ENCODE data around the gene SUPT4H1. TPM values are rescaled to one million over a fixed set of nuclear protein-coding genes. Genes with fewer than 3 reads are reported as not detected.

The SUPT4H1 gene
- total and polyA plus RNA-seq, 2 of the 4 experiments (the other 2 are of a cell fraction): 51.6 to 129 TPM

GRCh38 chr17:58336456-58337209 lies 15.4 kb downstream of the SUPT4H1 start:
- Histone ChIP-seq H3K27me3 (ENCODE audit: control insufficient read depth, insufficient read depth, low read length) (no peaks in the 10 kb centered on the region), H3K18ac (ENCODE audit: low read depth, low read length) (peak overlapping the region; percentile 99), H3K14ac (replicated peaks; ENCODE audit: low read depth, low read length) (peak overlapping the region; percentile 99), H3K27ac (ENCODE audit: insufficient read depth, low read length) (peak overlapping the region; percentile 95), H3K4ac (ENCODE audit: low read depth, low read length) (peak overlapping the region; percentile 100), H3K4me2 (ENCODE audit: low read depth, low read length) (no peak overlapping the region), H3K9ac (ENCODE audit: low read depth, low read length) (peak overlapping the region; percentile 83; the same call in 1 of the 2 replicates), H4K20me1 (ENCODE audit: insufficient read depth, low read length) (no peaks in the 10 kb centered on the region), H3K23ac (ENCODE audit: low read depth, low read length) (peak overlapping the region; percentile 57), H4K8ac (ENCODE audit: low read depth in 2 of 2, low read length in 2 of 2) (peak overlapping the region; percentile 93 to 98), H3K79me1 (ENCODE audit: low read depth in 1 of 2, low read length in 2 of 2) (peaks cover 12 to 24% of the 10 kb centered on the region in 2 experiments), H2BK120ac (ENCODE audit: low read depth, low read length) (peak overlapping the region; percentile 98), H3K36me3 (ENCODE audit: control insufficient read depth, insufficient read depth, low read length) (no peaks in the 10 kb centered on the region), H4K91ac (ENCODE audit: insufficient read depth, low read depth, low read length) (peak overlapping the region; percentile 98), H3K9me3 (ENCODE audit: control insufficient read depth, insufficient read depth, low read length) (no peaks in the 10 kb centered on the region), H2BK20ac (ENCODE audit: low read depth, low read length) (peak overlapping the region; percentile 94), H2AK5ac (ENCODE audit: low read depth, low read length) (peak overlapping the region; percentile 100), H3K9me1 (ENCODE audit: insufficient read depth, low read length) (peaks cover 34% of the 10 kb centered on the region), H2BK15ac (ENCODE audit: low read depth, low read length) (peak overlapping the region; percentile 100; the same call in 2 of the 3 replicates), H3K4me3 (ENCODE audit: insufficient read depth, low read depth, low read length) (no peak overlapping the region), H3K56ac (ENCODE audit: extremely low read depth, insufficient read depth, low read length) (peak overlapping the region; percentile 92), H3K4me1 (ENCODE audit: control insufficient read depth, insufficient read depth, low read length) (peaks cover 38% of the 10 kb centered on the region), H2AK9ac (replicated peaks; ENCODE audit: low read depth, low read length, poor library complexity) (peak overlapping the region; percentile 98), H4K5ac (ENCODE audit: low read depth, low read length) (peak overlapping the region; percentile 100), H2AFZ (replicated peaks; ENCODE audit: low read length, poor library complexity) (peak overlapping the region; percentile 84), H2BK5ac (ENCODE audit: low read depth, low read length, poor library complexity, severe bottlenecking) (peak overlapping the region; percentile 95)
- DNase-seq: peak; percentile 38
- TF ChIP-seq USF2 (IDR thresholded peaks at IDR 0.05; ENCODE audit: low read depth, low read length) (no peak), MAFK (IDR thresholded peaks at IDR 0.05; ENCODE audit: low read depth, low read length) (no peak), RAD21 (IDR thresholded peaks at IDR 0.05; ENCODE audit: low read length) (no peak), RCOR1 (IDR thresholded peaks at IDR 0.05; ENCODE audit: insufficient replicate concordance, low read length) (no peak), CEBPB (IDR thresholded peaks at IDR 0.05; ENCODE audit: low read depth, low read length) (no peak), ELK1 (IDR thresholded peaks at IDR 0.05; ENCODE audit: borderline replicate concordance, low read depth, low read length) (no peak), CHD1 (IDR thresholded peaks at IDR 0.05; ENCODE audit: low read depth, low read length) (no peak)
- 80% methylated on average over 2 of the region's 5 CpGs; no CpG with 5 or more reads in 1 of the 2 experiments for WGBS, 2 experiments (ENCODE audit: extremely low coverage in 2 of 2, insufficient read length in 1 of 2)
- no peak for ATAC-seq (ENCODE audit: low read depth)
- intact Hi-C loops (cut with micrococcal nuclease): no loop called here
- ChIA-PET POLR2A (ENCODE audit: unreplicated experiment) (interaction anchor here (2.1 kb wide), 1 partner anchor 16 kb away, joined by 13 read pairs; the partner anchor contains the start of gene SUPT4H1), CTCF (interaction anchor here (0.7 to 1.9 kb wide), 3 partner anchors 10 to 19 kb away, joined by 3 to 6 read pairs (median 4); no protein-coding TSS in a partner anchor)
- BruUV-seq (replicated peaks): no TSS peak
- dilution Hi-C loops (cut with HindIII; ENCODE audit: low sequenced_read_pairs, unreplicated experiment): no loop called here
- in situ Hi-C loops (cut with MboI; ENCODE audit: low sequenced_read_pairs): loop anchor here (25.0 kb wide), 1 partner anchor 474 kb away; the partner anchor contains the start of gene MRPS23

All from IMR-90 (cell line).